K562 (cell line): ENCODE measurements around the gene GATM. TPM values are rescaled to one million over a fixed set of nuclear protein-coding genes. Genes with fewer than 3 reads are reported as not detected.

Experiments
- ATAC-seq: fragments of 200-7000 bp; cut with Tn5 transposase; 3 replicates; pipeline ENCODE4 v1.9.1; 2020; ENCODE audit warnings: moderate library complexity
- BruUV-seq: library from RNA; stranded (reverse); fragments of 400-500 nt; replicated peaks from 2 replicates; lab custom pipeline; 2021; lab: Mats Ljungman, UMichigan
- CTCF ChIA-PET: fragments of 300-600 bp; formaldehyde crosslinking; extraction: SDS; loops from one replicate; lab custom pipeline; 2021; ENCODE audit warnings: low intra/inter-chr PET ratio; lab: Yijun Ruan, JAX
- POLR2A ChIA-PET: fragments of 300-600, 350-650 bp; sonication (Branson Sonifier 250); formaldehyde crosslinking; extraction: SDS; loops from one replicate; lab custom pipeline; 2021; ENCODE audit warnings: antibody characterized with exemption, inconsistent platforms; lab: Yijun Ruan, JAX
- DNase-seq, 4 experiments: peaks; one replicate each; pipeline versions ENCODE4 v3.0.0 to v3.0.0-alpha.2; 2011 to 2018; ENCODE audit warnings: low spot score in 3 of 4, mixed read lengths in 3 of 4; ENCODE audit errors: extremely low read depth in 1 of 4
- FAIRE-seq: peaks from 2 replicates; lab custom pipeline; 2011; peaks lifted over from hg19 to GRCh38; lab: Jason Lieb, UNC
- H2AFZ ChIP-seq: 2 replicates; pipeline ENCODE4 v1.6.0; 2011; ENCODE audit warnings: low read depth, low read length, control low read depth, inconsistent platforms
- H3K27ac ChIP-seq: fragments of 200-600 bp; 3 replicates; pipeline ENCODE4 v1.8.0; 2011; ENCODE audit warnings: low read depth, mild to moderate bottlenecking, control low read depth, inconsistent platforms, low read length, moderate library complexity, mixed read lengths; ENCODE audit errors: extremely low read depth
- H3K27me3 ChIP-seq, 2 experiments: fragments of 300-600 bp in 1 of 2; 2 replicates in 1 of 2; 3 replicates in 1 of 2; pipeline versions ENCODE4 v1.6.0 to v1.8.0; 2011; ENCODE audit warnings: inconsistent platforms in 2 of 2, low read length in 2 of 2, mild to moderate bottlenecking in 1 of 2, mixed read lengths in 1 of 2, moderate library complexity in 1 of 2; ENCODE audit not compliant: control insufficient read depth in 2 of 2, insufficient read depth in 2 of 2
- H3K36me3 ChIP-seq: fragments of 300-600 bp; 3 replicates; pipeline ENCODE4 v1.8.0; 2011; ENCODE audit warnings: mild to moderate bottlenecking, low read length, inconsistent platforms; ENCODE audit not compliant: control insufficient read depth, insufficient read depth
- H3K4me1 ChIP-seq, 2 experiments: fragments of 200-600 bp in 1 of 2; replicated peaks in 1 of 2; 2 replicates in 1 of 2; 3 replicates in 1 of 2; pipeline versions ENCODE4 v1.5.1 to v1.8.0; 2011; ENCODE audit warnings: inconsistent platforms in 2 of 2, low read length in 2 of 2, mild to moderate bottlenecking in 1 of 2, mixed read lengths in 1 of 2, moderate library complexity in 1 of 2; ENCODE audit not compliant: control insufficient read depth in 2 of 2, insufficient read depth in 2 of 2
- H3K4me2 ChIP-seq: 2 replicates; pipeline ENCODE4 v1.6.1; 2011; ENCODE audit warnings: low read length, control low read depth, inconsistent platforms, mixed read lengths; ENCODE audit not compliant: insufficient read depth
- H3K4me3 ChIP-seq: fragments of 200-600 bp; sonication (generic), shearing (Covaris generic); 2 replicates; pipeline ENCODE4 v1.5.1; 2016; ENCODE audit warnings: control low read depth, inconsistent platforms
- H3K79me2 ChIP-seq: fragments of 200-600 bp; 3 replicates; pipeline ENCODE4 v1.8.0; 2011; ENCODE audit warnings: low read length, inconsistent platforms; ENCODE audit not compliant: control insufficient read depth, insufficient read depth
- H3K9ac ChIP-seq, 2 experiments: 2 replicates each; pipeline versions ENCODE4 v1.6.0 to v1.6.1; 2011; ENCODE audit warnings: low read depth in 2 of 2, low read length in 2 of 2, control low read depth in 1 of 2, inconsistent platforms in 1 of 2, mild to moderate bottlenecking in 1 of 2, mixed read lengths in 1 of 2; ENCODE audit not compliant: insufficient read depth in 1 of 2
- H3K9me1 ChIP-seq: one replicate; pipeline ENCODE4 v1.6.0; 2011; ENCODE audit warnings: inconsistent platforms, mild to moderate bottlenecking, low read length, moderate library complexity; ENCODE audit not compliant: control insufficient read depth, insufficient read depth
- H3K9me3 ChIP-seq: replicated peaks from 2 replicates; pipeline ENCODE4 v1.5.1; 2011; ENCODE audit warnings: low read depth, low read length, inconsistent platforms; ENCODE audit not compliant: control insufficient read depth, insufficient read depth
- H4K20me1 ChIP-seq: replicated peaks from 2 replicates; pipeline ENCODE4 v1.6.1; 2011; ENCODE audit warnings: low read length, inconsistent platforms, mixed read lengths; ENCODE audit not compliant: control insufficient read depth, insufficient read depth
- CBX8 ChIP-seq: fragments of 200-600 bp; sonication (generic); IDR thresholded peaks from 2 replicates; pipeline ENCODE4 v1.6.1; 2012; ENCODE audit warnings: borderline replicate concordance, mixed run types, low read depth, mild to moderate bottlenecking, moderate library complexity, mixed read lengths, low read length, control low read depth, inconsistent platforms; ENCODE audit not compliant: poor library complexity, severe bottlenecking; ENCODE audit errors: extremely low read depth
- ETS2 ChIP-seq: IDR thresholded peaks from 2 replicates; pipeline ENCODE4 v1.6.1; 2016; ENCODE audit warnings: borderline replicate concordance, missing genetic modification characterization, mild to moderate bottlenecking, moderate library complexity, missing compliant biosample characterization; ENCODE audit not compliant: poor library complexity, severe bottlenecking
- FOXA1 ChIP-seq: fragments of 450-650 bp; IDR thresholded peaks from 2 replicates; pipeline ENCODE4 v1.6.1; 2016; ENCODE audit warnings: mild to moderate bottlenecking, borderline replicate concordance
- NR2C1 ChIP-seq, 2 experiments: fragments of 450-650 bp; IDR thresholded peaks; 2 replicates each; pipeline ENCODE4 v1.6.1; 2017; ENCODE audit warnings: mild to moderate bottlenecking in 2 of 2, antibody characterized with exemption in 1 of 2, inconsistent platforms in 1 of 2, missing compliant biosample characterization in 1 of 2, missing genetic modification characterization in 1 of 2
- SMARCA5 ChIP-seq: fragments of 450-650 bp; IDR thresholded peaks from 2 replicates; pipeline ENCODE4 v1.6.1; 2016
- ZNF384 ChIP-seq: IDR thresholded peaks from 2 replicates; pipeline ENCODE4 v1.6.1; 2012; ENCODE audit warnings: low read depth, low read length, improper control_type of control experiment
- ZNF408 ChIP-seq: fragments of 250-450 bp; sonication (Bioruptor Pico); IDR thresholded peaks from 2 replicates; pipeline ENCODE4 v1.4.0; 2020; ENCODE audit warnings: low read depth, mild to moderate bottlenecking, moderate library complexity
- WGBS: fragments of 100-300 bp; shearing (Covaris generic); methylation state at CpG from one replicate; pipeline ENCODE4 v1.1.6; 2016; ENCODE audit warnings: low coverage, mixed read lengths; ENCODE audit not compliant: insufficient coverage; ENCODE audit errors: missing lambda C conversion rate; 5-methylcytosine and 5-hydroxymethylcytosine counted together
- in situ Hi-C: fragments of 300-500 bp; cut with MboI; formaldehyde crosslinking; loops from 4 replicates; pipeline ENCODE4 v1.15.0; 2018; ENCODE audit warnings: inconsistent platforms, mixed read lengths
- intact Hi-C: fragments of 100-400 bp; cut with micrococcal nuclease; formaldehyde crosslinking; loops from 2 replicates; pipeline ENCODE4 v1.14.2; 2022
- polyA plus RNA-seq, 8 experiments: library from polyadenylated mRNA; depleted of rRNA in 4 of 8; stranded (reverse) in 5 of 8; unstranded in 3 of 8; fragments of >200 nt; fragmentation: Nextera tagmentation in 2 of 8; fragmentation: Illumina TruSeq in 1 of 8; extraction: Ambion mirVana in 2 of 8; extraction: Trizol in 1 of 8; gene quantifications; 2 replicates each; pipeline versions ENCODE4 v1.2.1 to v1.2.3, GENCODE V29; 2011 to 2014; ENCODE audit warnings: inconsistent platforms in 1 of 8, missing spikeins in 1 of 8
- total RNA-seq, 7 experiments: library from RNA; depleted of rRNA in 6 of 7; stranded (reverse); fragments of >200 nt in 6 of 7; fragmentation: Illumina TruSeq in 2 of 7; extraction: Trizol in 2 of 7; gene quantifications; 2 replicates each; pipeline versions ENCODE4 v1.2.1 to v1.2.3, GENCODE V29; 2011 to 2021; ENCODE audit warnings: low replicate concordance in 1 of 7

Gene GATM
- total and polyA plus RNA-seq, 9 of the 15 experiments (the other 6 are each of a cell fraction or from before 2014, with no cell fraction given): 0.11 to 1.1 (median 0.65) TPM

- in situ Hi-C loops: no loop called here
- Histone ChIP-seq H3K27me3 (peaks cover 7 to 23% of the 10 kb centered on the region in 2 experiments; a peak in 3 of 5 replicates), H3K27ac (no peak overlapping the region), H3K79me2 (no peaks in the 10 kb centered on the region), H3K9me3 (no peaks in the 10 kb centered on the region), H3K9me1 (no peaks in the 10 kb centered on the region), H3K4me3 (no peak overlapping the region), H3K36me3 (no peaks in the 10 kb centered on the region), H2AFZ (no peak overlapping the region), H4K20me1 (no peaks in the 10 kb centered on the region), H3K9ac (no peak overlapping the region), H3K4me2 (no peak overlapping the region), H3K4me1 (no peaks in the 10 kb centered on the region)
- intact Hi-C loops: no loop called here
- no TSS peak for BruUV-seq
- ATAC-seq (no peak), FAIRE-seq (no peak), DNase-seq (no peak)
- ChIA-PET CTCF (interaction anchor here (0.6 kb wide), 1 partner anchor 1258 kb away, joined by 3 read pairs; no protein-coding TSS in a partner anchor), POLR2A (interaction anchor here (0.6 to 1.9 kb wide), 4 partner anchors 14 to 76 kb away, joined by 3 to 5 read pairs (median 4); no protein-coding TSS in a partner anchor)
- WGBS: 7% methylated on average over 5 of the region's 5 CpGs
- no peak for TF ChIP-seq FOXA1
- no peak for TF ChIP-seq SMARCA5
- no peak for TF ChIP-seq CBX8
- TF ChIP-seq ETS2: no peak
- no peak for TF ChIP-seq NR2C1 (IDR thresholded peaks at IDR 0.05)
- TF ChIP-seq NR2C1 (tag; IDR thresholded peaks at IDR 0.05): no peak
- no peak for TF ChIP-seq ZNF408 (CRISPR knock-in tag)
- TF ChIP-seq ZNF384: no peak
These were observed 1.3 kb downstream of the GATM start for GRCh38 chr15:45376967-45377608.
